SK-N-SH treated with all-trans-retinoic acid at 6 μM for 48 hours (cell line): ENCODE data around the gene NPAS1.

Experiments
- ARNTL ChIP-seq: fragments of 450-650 bp; formaldehyde crosslinking; IDR thresholded peaks from 2 replicates; pipeline ENCODE4 v1.5.0; 2020; ENCODE audit warnings: low read depth, mild to moderate bottlenecking, moderate library complexity, borderline replicate concordance
- BACH2 ChIP-seq: fragments of 250-450 bp; sonication (Bioruptor Pico); IDR thresholded peaks from 2 replicates; pipeline ENCODE4 v1.9.0; 2021; ENCODE audit warnings: mild to moderate bottlenecking, borderline replicate concordance
- CSDC2 ChIP-seq: fragments of 250-450 bp; sonication (Bioruptor Pico); IDR thresholded peaks from 2 replicates; pipeline ENCODE4 v1.5.0; 2020; ENCODE audit warnings: mild to moderate bottlenecking, moderate library complexity
- GLIS3 ChIP-seq: fragments of 250-450 bp; sonication (Bioruptor Pico); IDR thresholded peaks from 2 replicates; pipeline ENCODE4 v1.5.0; 2020; ENCODE audit warnings: mild to moderate bottlenecking, moderate library complexity
- OSR1 ChIP-seq: fragments of 250-450 bp; sonication (Bioruptor Pico); IDR thresholded peaks from 2 replicates; pipeline ENCODE4 v1.8.0; 2022; ENCODE audit warnings: moderate library complexity, mild to moderate bottlenecking, inconsistent platforms
- PPARA ChIP-seq: fragments of 250-450 bp; sonication (Bioruptor Pico); IDR thresholded peaks from 2 replicates; pipeline ENCODE4 v1.5.0; 2020; ENCODE audit warnings: mild to moderate bottlenecking, borderline replicate concordance
- RARB ChIP-seq: fragments of 250-450 bp; sonication (Bioruptor Pico); IDR thresholded peaks from 2 replicates; pipeline ENCODE4 v1.8.0; 2021; ENCODE audit warnings: mild to moderate bottlenecking, moderate library complexity
- TOX ChIP-seq: fragments of 250-450 bp; sonication (Bioruptor Pico); IDR thresholded peaks from 2 replicates; pipeline ENCODE4 v1.8.0; 2021; ENCODE audit warnings: mild to moderate bottlenecking, moderate library complexity, borderline replicate concordance
- ZC3H10 ChIP-seq: fragments of 250-450 bp; sonication (Bioruptor Pico); IDR thresholded peaks from 2 replicates; pipeline ENCODE4 v1.5.1; 2021; ENCODE audit warnings: mild to moderate bottlenecking, moderate library complexity
- ZFP3 ChIP-seq: fragments of 250-450 bp; sonication (Bioruptor Pico); IDR thresholded peaks from 2 replicates; pipeline ENCODE4 v1.5.0; 2020; ENCODE audit warnings: mild to moderate bottlenecking, moderate library complexity
- ZFP30 ChIP-seq: fragments of 450-650 bp; formaldehyde crosslinking; IDR thresholded peaks from 2 replicates; pipeline ENCODE4 v1.5.0; 2022; ENCODE audit warnings: mild to moderate bottlenecking, moderate library complexity
- TF ChIP-seq, protein P1 (sequence below): fragments of 250-450 bp; sonication (Bioruptor Pico); IDR thresholded peaks from 2 replicates; pipeline ENCODE4 v1.8.0; 2020; ENCODE audit warnings: mild to moderate bottlenecking, moderate library complexity, borderline replicate concordance
- TF ChIP-seq, protein P2 (sequence below): fragments of 250-450 bp; sonication (Bioruptor Pico); IDR thresholded peaks from 2 replicates; pipeline ENCODE4 v1.8.0; 2021; ENCODE audit warnings: low read depth, mild to moderate bottlenecking, moderate library complexity, borderline replicate concordance

- TF ChIP-seq ZFP3 (CRISPR knock-in tag) (no peak), TOX (no peak), CSDC2 (CRISPR knock-in tag) (no peak), ZC3H10 (CRISPR knock-in tag) (no peak), GLIS3 (CRISPR knock-in tag) (no peak), BACH2 (CRISPR knock-in tag) (no peak), PPARA (CRISPR knock-in tag) (no peak), ZFP30 (no peak), OSR1 (CRISPR knock-in tag) (no peak), ARNTL (CRISPR knock-in tag) (no peak), RARB (CRISPR knock-in tag) (no peak)
- TF ChIP-seq, protein P1, sequence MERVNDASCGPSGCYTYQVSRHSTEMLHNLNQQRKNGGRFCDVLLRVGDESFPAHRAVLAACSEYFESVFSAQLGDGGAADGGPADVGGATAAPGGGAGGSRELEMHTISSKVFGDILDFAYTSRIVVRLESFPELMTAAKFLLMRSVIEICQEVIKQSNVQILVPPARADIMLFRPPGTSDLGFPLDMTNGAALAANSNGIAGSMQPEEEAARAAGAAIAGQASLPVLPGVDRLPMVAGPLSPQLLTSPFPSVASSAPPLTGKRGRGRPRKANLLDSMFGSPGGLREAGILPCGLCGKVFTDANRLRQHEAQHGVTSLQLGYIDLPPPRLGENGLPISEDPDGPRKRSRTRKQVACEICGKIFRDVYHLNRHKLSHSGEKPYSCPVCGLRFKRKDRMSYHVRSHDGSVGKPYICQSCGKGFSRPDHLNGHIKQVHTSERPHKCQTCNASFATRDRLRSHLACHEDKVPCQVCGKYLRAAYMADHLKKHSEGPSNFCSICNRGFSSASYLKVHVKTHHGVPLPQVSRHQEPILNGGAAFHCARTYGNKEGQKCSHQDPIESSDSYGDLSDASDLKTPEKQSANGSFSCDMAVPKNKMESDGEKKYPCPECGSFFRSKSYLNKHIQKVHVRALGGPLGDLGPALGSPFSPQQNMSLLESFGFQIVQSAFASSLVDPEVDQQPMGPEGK (CRISPR knock-in tag): no peak
- TF ChIP-seq, protein P2, sequence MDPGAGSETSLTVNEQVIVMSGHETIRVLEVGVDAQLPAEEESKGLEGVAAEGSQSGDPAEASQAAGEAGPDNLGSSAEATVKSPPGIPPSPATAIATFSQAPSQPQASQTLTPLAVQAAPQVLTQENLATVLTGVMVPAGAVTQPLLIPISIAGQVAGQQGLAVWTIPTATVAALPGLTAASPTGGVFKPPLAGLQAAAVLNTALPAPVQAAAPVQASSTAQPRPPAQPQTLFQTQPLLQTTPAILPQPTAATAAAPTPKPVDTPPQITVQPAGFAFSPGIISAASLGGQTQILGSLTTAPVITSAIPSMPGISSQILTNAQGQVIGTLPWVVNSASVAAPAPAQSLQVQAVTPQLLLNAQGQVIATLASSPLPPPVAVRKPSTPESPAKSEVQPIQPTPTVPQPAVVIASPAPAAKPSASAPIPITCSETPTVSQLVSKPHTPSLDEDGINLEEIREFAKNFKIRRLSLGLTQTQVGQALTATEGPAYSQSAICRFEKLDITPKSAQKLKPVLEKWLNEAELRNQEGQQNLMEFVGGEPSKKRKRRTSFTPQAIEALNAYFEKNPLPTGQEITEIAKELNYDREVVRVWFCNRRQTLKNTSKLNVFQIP (CRISPR knock-in tag): no peak
Observed at GRCh38 chr19:46980761-46981160, 38.9 kb upstream of the NPAS1 start.
